Measurements from ENCODE around the gene TPSD1. TPM values are rescaled to one million over a fixed set of nuclear protein-coding genes. Genes with fewer than 3 reads are reported as not detected.
"Not testable (repeated sequence)": the region's sequence is repeated elsewhere in the genome, so short reads cannot be mapped to it uniquely, and the experiment has no call there.

TPSD1 gene
- total RNA-seq, 1 experiment from 2014 or later: not detected

DNA sequence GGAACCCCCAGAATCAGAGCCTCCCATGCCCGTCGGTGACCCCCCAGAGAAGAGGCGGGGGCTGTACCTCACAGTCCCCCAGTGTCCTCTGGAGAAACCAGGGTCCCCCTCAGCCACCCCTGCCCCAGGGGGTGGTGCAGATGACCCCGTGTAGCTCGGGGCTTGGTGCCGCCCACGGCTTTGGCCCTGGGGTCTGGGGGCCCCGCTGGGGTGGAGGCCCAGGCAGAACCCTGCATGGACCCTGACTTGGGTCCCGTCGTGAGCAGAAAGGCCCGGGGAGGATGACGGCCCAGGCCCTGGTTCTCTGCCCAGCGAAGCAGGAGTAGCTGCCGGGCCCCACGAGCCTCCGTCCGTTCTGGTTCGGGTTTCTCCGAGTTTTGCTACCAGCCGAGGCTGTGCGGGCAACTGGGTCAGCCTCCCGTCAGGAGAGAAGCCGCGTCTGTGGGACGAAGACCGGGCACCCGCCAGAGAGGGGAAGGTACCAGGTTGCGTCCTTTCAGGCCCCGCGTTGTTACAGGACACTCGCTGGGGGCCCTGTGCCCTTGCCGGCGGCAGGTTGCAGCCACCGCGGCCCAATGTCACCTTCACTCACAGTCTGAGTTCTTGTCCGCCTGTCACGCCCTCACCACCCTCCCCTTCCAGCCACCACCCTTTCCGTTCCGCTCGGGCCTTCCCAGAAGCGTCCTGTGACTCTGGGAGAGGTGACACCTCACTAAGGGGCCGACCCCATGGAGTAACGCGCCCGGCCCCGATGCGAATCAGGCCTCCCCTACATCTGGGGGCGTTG is 34.8 kb upstream of the TPSD1 start:
- DNase-seq (ENCODE audit: low read depth): no peak

DNA sequence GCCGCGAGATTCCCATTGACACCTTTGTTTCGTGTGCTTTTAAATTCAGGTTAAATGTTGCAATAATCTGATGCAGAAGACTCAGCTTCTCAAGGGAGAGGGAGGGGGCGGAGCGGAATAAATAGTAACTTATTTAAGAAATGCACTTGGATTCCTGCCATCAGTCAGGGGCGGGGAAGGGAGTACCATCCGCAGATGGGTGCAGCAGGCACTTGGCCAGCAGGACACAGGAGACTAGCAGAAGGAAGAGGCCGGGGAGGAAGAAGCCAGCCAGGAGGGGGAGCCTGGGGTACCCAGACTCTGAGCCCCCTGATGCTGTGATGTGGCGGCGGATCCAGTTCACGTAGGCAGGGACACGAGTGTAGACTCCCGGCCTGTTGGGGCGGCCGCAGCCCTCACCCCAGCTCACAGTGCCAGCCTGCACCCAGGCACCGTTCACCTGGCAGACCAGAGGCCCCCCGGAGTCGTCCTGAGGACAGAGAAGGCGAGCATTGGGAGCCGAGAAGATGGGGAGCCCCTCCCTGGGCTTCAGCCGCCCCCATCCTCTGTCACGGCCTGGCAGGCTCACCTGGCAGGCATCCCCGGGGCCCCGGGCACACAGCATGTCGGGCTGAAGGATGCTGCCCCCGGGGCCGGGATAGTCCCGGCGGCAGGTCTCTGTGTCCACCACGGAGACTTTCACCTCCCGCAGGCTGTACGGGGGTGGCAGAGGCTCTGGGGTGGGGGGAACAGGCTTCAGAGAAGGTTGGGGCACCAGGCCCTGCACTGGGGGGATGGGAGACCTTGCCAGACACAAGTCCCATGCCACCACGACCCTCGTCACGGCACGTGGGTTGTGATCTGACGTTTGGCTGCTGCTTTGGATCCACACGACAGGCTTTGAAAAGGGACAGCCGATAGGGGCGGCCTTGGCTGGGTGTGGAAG is 34.0 kb upstream of the TPSD1 start:
- no peak for DNase-seq (ENCODE audit: low read depth)

DNA sequence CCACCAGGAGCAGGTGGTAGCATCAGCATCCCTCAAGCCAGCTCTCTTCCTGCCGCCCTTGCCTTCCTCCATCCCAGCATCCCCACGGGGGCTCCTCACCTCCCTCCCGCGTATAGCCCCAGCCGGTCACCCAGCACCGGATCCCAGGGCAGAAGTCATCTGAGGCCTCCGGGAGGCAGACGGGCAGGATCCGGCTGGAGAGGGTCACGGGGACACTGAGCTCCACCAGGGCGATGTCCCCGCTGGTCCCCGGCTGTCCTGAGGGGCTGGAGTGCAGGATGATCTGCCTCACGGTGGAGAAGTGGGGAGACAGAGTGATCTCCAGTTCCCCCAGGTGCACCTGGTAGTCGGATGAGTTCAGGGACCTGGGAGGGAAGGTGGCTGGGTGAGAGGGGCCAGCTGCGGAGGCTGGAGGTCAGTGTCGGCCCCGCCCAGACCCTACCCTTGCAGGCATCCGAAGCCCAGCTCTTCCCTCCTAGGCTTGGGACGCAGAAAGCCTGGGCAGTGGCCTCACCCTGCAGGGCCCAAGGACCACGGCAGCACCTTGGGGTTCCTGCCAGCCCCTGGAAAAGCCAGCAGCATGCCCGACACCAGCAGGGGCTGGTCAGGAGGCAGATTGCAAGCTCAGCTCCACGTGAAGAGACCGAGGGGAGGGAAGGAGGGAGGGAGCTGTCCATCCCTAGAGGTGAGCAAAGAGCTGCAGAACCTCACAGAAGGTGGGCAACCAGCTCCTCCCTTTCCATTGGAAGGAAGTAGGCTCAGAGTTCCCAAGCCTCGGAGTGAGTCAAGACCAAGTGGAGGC is 33.1 kb upstream of the TPSD1 start:
- no peak for DNase-seq (ENCODE audit: low read depth)

DNA sequence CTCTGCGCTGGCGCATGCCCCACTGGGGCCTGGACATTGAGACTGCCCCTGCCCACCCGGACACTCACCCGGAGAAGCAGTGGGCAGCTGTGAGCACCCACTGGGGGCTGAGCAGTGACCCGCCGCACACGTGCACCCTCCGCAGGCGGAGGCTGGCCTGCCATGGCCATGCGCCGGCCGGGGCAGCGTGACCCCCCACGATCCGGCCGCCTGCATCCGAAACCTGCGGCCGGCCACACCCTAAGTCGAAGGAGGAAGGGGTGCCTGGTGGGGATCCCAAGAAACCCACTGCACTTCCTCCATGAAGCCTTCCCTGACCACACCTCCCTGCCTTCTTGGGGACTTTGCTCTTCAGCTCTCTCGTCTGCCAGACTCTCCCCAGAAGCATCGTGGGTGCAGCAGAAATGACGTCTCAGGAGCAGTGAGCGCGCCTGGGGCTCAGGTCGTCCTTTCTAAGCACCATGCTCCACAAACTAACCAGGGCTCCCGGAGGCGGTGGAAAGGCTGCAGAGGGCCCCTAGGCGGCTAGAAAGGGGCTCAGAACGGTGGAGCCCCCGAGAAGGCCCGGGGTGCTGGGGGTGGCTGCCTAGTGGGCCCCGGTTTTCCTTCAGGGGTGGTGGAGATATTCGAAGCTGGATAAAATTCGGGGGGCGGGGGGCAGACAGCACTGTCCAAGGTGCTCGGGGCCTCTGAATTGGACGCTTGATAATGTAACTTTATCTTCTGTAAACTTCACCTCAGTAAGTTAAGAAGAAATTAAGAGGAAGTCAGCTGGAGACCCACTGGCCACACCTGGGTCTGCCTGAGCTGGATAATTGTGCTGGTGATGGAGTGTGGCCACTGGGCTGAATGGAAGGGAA is 32.3 kb upstream of the TPSD1 start:
- no peak for DNase-seq (ENCODE audit: low read depth)

- DNase-seq (ENCODE audit: low read depth): no peak
Observed at GRCh38 chr16:1224558-1224957, 31.3 kb upstream of the TPSD1 start.

DNA sequence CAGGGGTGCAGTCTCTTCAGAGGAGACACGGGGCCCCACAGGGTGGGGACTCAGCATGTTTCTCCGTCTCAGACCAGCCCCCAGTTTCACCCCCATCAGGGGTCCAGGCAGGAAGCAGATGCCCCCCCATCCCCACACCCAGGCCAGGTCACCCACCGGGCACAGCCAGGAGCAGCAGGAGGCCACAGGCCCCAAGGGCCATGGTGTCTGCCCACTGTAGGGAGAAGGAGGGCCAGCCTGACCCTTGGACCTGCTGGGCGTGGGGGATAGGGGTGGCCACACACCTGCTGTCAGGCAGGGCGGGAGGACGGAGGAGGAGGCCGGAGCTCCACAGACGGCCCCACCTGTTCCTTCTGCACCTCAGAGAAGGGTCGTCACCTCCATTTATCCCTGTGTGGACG is 30.8 kb upstream of the TPSD1 start, which contains the start of gene TPSG1:
TSS of gene TPSG1 (minus strand) at position 218 of the 401 bp plus-strand sequence. CDS start at position 202, 16 bp downstream.
- no peak for DNase-seq (ENCODE audit: low read depth)

DNA sequence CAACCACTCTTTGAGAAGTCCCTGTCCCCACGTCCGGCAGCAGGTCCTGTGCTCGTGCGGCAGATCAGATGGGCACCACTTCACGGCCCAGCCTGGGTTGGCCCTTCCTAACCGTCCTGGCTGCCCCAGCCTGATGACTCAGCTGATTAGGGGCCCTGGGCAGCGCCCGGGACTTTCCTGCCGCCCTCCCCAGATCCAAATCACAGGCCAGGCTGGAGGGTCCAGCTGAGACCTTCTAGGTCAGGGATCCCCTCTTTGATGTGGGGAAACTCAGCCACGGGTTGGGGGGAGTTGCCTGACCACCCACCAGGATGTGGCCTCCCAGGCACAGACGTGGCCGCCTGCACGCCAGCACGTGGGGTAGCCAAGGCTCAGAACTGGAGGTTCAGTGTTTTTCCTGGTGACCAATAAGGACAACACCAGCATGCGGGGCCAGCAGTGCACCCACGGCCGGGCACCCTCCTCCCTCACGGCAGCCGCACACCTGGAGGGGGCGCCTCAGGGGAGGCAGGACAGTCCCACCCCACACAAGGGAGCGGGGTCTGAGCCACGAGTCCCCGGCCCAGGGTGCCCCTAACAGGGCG is 30.0 kb upstream of the TPSD1 start:
- DNase-seq (ENCODE audit: low read depth): peak; percentile 73

DNA sequence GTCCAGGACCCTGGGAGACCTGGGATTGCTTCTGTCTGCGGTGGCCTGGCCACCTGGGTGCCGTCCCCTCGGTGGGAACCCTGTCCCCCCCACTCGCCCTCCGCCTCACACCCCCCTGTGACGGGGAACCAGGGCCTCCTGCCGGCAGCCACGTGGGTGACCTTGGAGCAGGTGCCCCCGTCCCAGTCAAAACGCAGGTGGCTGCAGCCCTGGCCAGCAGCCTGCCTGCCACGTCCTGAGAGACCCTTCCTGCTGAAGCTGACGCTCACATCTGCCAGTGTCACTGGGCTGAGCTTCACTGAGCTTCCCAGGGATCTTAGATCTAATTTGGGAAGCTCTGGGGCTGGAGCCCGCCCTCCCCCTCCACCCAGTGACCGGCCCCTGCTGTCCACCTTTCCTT is 29.2 kb upstream of the TPSD1 start:
- not testable (repeated sequence) for DNase-seq (ENCODE audit: low read depth)

DNA sequence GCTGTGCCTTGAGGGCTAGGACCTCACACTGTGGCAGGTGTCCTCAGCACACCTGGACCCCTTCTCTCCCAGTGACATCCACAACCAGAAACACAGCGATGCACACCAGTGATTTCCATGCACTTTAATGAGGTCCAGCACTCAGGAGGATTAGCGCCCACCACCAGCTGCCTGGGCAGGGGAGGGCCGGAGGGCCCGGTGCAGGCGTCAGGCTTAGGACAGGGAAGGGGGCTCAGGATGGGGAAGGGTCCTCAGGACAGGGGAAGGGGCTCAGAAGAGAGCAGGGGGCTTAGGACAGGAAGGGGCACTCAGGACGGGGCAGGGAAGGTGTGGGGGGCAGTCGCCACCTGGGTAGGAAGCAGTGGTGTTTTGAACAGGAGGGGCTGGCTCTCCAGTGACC is 27.6 kb upstream of the TPSD1 start:
- not testable (repeated sequence) for DNase-seq (ENCODE audit: low read depth)

DNA sequence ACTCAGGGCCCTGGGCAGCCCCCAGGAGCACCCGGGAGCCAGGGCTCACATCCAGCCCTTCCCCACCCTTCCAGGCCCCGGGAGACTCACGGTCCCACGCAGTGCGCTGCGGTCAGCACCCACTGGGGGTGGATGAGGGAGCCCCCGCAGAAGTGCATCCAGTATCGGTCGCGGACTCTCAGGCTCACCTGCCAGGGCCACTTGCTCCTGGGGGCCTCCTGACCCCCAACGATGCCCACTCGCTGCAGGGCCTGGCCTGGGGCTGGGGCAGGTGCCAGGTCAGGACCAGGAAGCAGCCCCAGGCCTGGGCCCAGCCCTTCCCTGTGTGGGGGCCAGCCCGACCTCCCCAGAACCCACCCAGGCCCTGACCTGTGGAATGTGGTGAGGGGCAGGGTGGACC is 26.4 kb upstream of the TPSD1 start:
- not testable (repeated sequence) for DNase-seq (ENCODE audit: low read depth)

DNA sequence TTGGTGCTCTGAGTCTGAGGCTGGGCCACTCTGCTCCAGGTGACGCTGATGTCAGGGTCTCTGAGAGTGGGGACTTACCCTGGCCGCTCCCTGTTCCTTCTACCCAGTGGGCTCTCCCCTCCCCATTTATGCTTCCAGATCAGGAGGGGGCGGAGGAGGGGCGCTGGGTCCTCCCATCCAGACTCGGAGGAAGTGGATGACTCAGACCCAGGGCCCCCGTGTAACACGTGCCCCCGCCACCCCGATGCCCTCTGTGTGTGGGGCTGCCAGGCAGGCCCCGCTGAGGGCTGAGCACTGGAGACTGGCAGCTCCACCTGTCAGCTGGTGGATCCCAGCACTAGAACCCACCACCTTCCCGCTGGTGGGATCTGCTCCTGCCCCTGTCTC is 25.8 kb upstream of the TPSD1 start, which contains the start of gene TPSB2:
TSS of gene TPSB2 (minus strand) at position 101 of the 387 bp plus-strand sequence. CDS start 233 bp downstream, outside the sequence.
- not testable (repeated sequence) for DNase-seq (ENCODE audit: low read depth)

DNA sequence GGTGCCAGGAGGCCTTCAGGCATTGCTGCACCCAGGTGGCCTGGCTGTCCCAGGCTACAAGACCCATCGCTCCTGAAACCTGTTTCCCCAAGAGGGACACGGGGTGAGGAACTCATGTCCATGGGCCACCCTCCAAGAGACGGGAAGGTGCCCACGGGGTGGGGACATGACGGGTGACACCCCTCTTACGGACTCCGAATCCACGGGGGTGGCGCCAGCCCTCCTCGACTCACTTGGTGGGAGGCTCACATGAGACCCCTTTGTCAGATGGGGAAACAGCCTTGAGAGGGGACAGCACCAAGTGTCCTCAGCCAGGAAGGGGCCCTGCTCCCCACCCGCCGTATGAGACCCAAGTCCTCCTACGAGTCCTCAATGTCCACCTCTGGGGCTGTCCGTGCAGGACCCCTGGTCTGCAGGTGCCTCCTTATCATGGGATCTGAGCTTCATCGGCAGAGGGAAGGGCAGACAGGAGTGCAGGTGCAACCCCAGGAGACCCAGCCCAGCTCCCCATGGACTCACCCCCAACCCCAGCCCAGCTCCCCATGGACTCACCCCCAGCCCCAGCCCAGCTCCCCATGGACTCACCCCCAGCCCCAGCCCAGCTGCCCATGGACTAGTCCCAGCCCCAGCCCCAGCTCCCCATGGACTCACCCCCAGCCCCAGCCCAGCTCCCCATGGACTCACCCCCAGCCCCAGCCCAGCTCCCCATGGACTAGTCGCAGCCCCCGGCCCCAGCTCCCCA is 25.2 kb upstream of the TPSD1 start:
- DNase-seq (ENCODE audit: low read depth): not testable (repeated sequence)

- DNase-seq (ENCODE audit: low read depth): not testable (repeated sequence)
Observed at GRCh38 chr16:1231301-1231700, 24.6 kb upstream of the TPSD1 start.

- not testable (repeated sequence) for DNase-seq (ENCODE audit: low read depth)
Observed at GRCh38 chr16:1232049-1232748, 23.7 kb upstream of the TPSD1 start.

- DNase-seq (ENCODE audit: low read depth): not testable (repeated sequence)
Observed at GRCh38 chr16:1236659-1237058, 19.2 kb upstream of the TPSD1 start.

DNA sequence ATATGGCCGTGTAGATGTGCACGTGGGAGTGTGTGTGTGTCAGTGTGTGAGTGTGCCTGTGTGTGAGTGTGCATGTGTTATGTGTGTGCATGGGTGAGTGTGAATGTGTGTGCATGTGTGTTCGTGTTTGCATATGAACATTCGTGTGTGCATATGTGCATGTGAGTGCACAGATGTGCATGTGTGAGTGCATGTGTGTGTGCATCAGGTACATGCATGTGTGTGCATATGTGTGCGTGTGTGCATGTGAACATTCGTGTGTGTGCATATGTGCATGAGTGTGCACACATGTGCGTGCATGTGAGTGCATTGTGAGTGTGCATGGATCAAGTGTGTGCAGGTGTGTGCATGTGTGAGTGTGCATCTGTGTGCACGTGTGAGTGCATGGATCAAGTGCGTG is 17.9 kb upstream of the TPSD1 start:
- DNase-seq (ENCODE audit: low read depth): no peak

- DNase-seq (ENCODE audit: low read depth): not testable (repeated sequence)
Observed at GRCh38 chr16:1238909-1239308, 17.0 kb upstream of the TPSD1 start.

- DNase-seq (ENCODE audit: low read depth): not testable (repeated sequence)
Observed at GRCh38 chr16:1239575-1239974, 16.3 kb upstream of the TPSD1 start.

GRCh38 chr16:1240436-1240835 is 15.4 kb upstream of the TPSD1 start, which contains the start of gene TPSAB1:
Gene TPSAB1, plus strand, starts transcription at chr16:1240705. Its CDS starts 234 bp downstream, at chr16:1240939.
- not testable (repeated sequence) for DNase-seq (ENCODE audit: low read depth)

All from RPMI7951 (cell line).